H1 (cell line): ENCODE measurements around the gene FOXL3. TPM values are rescaled to one million over a fixed set of nuclear protein-coding genes. Genes with fewer than 3 reads are reported as not detected.

ENCODE experiments used
- CTCF ChIA-PET: fragments of 300-600 bp; sonication (Branson Sonifier 250); formaldehyde crosslinking; loops from one replicate; lab custom pipeline; 2021; ENCODE audit not compliant: partially characterized antibody; lab: Charles Lee
- POLR2A ChIA-PET: fragments of 300-600 bp; sonication (Branson Sonifier 250); formaldehyde crosslinking; loops from one replicate; lab custom pipeline; 2021; ENCODE audit warnings: inconsistent platforms; ENCODE audit not compliant: partially characterized antibody; lab: Charles Lee
- DNase-seq, 2 experiments: peaks; one replicate each; pipeline versions ENCODE4 v3.0.0 to v3.0.0-alpha.2; 2010 to 2022; ENCODE audit warnings: low spot score in 2 of 2, low read depth in 1 of 2, mixed read lengths in 1 of 2
- FAIRE-seq: peaks from 2 replicates; lab custom pipeline; 2011; peaks lifted over from hg19 to GRCh38; lab: Jason Lieb, UNC
- H2AFZ ChIP-seq: 2 replicates; pipeline ENCODE4 v1.8.1; 2012; ENCODE audit warnings: low read length, inconsistent platforms
- H2AK5ac ChIP-seq: 2 replicates; pipeline ENCODE4 v1.6.1; 2013; ENCODE audit warnings: low read depth, low read length
- H2BK120ac ChIP-seq: replicated peaks from 2 replicates; pipeline ENCODE3; 2013; ENCODE audit warnings: low read depth, low read length, inconsistent platforms
- H2BK12ac ChIP-seq: 2 replicates; pipeline ENCODE4 v1.6.1; 2013; ENCODE audit warnings: low read depth, low read length
- H2BK15ac ChIP-seq: 2 replicates; pipeline ENCODE4 v1.6.1; 2013; ENCODE audit warnings: low read length
- H2BK20ac ChIP-seq: 2 replicates; pipeline ENCODE4 v1.6.1; 2013; ENCODE audit warnings: low read length
- H2BK5ac ChIP-seq: 2 replicates; pipeline ENCODE4 v1.6.1; 2013; ENCODE audit warnings: low read depth, low read length
- H3K14ac ChIP-seq: 2 replicates; pipeline ENCODE4 v1.6.1; 2013; ENCODE audit warnings: inconsistent platforms; ENCODE audit not compliant: insufficient read length
- H3K18ac ChIP-seq: 2 replicates; pipeline ENCODE4 v1.6.1; 2013; ENCODE audit warnings: low read length; ENCODE audit errors: extremely low read depth
- H3K23ac ChIP-seq: 2 replicates; pipeline ENCODE4 v1.6.1; 2013; ENCODE audit warnings: inconsistent platforms; ENCODE audit not compliant: insufficient read length
- H3K23me2 ChIP-seq: 2 replicates; pipeline ENCODE4 v1.6.1; 2013; ENCODE audit warnings: low read depth, low read length
- H3K27ac ChIP-seq: 2 replicates; pipeline ENCODE4 v1.6.1; 2011; ENCODE audit warnings: low read depth, low read length, inconsistent platforms
- H3K27me3 ChIP-seq, 4 experiments: replicated peaks in 1 of 4; 1 replicate in 1 of 4; 2 replicates in 3 of 4; pipeline versions ENCODE4 v1.6.1 to v1.8.1; 2011 to 2013; ENCODE audit warnings: low read length in 3 of 4, mild to moderate bottlenecking in 3 of 4, inconsistent platforms in 2 of 4, mixed read lengths in 2 of 4, moderate library complexity in 1 of 4; ENCODE audit not compliant: control insufficient read depth in 3 of 4, insufficient read depth in 3 of 4; ENCODE audit errors: extremely low read depth in 1 of 4
- H3K36me3 ChIP-seq, 4 experiments: 2 replicates each; pipeline versions ENCODE4 v1.6.1 to v1.8.1; 2011 to 2013; ENCODE audit warnings: mild to moderate bottlenecking in 4 of 4, low read length in 3 of 4, moderate library complexity in 2 of 4, control low read depth in 1 of 4, inconsistent platforms in 1 of 4; ENCODE audit not compliant: insufficient read depth in 4 of 4, control insufficient read depth in 2 of 4
- H3K4ac ChIP-seq: replicated peaks from 2 replicates; pipeline ENCODE3; 2013; ENCODE audit warnings: low read length, low read depth, mixed read lengths, inconsistent platforms; ENCODE audit not compliant: insufficient read length
- H3K4me1 ChIP-seq, 4 experiments: replicated peaks in 1 of 4; 1 replicate in 1 of 4; 2 replicates in 3 of 4; pipeline versions ENCODE4 v1.6.1 to v1.8.1; 2011 to 2013; ENCODE audit warnings: low read length in 3 of 4, inconsistent platforms in 2 of 4, mixed read lengths in 1 of 4; ENCODE audit not compliant: insufficient read depth in 4 of 4, control insufficient read depth in 3 of 4
- H3K4me2 ChIP-seq, 2 experiments: 2 replicates each; pipeline versions ENCODE4 v1.6.1 to v1.8.1; 2011 to 2013; ENCODE audit warnings: low read depth in 2 of 2, low read length in 2 of 2, control low read depth in 1 of 2, inconsistent platforms in 1 of 2, mild to moderate bottlenecking in 1 of 2; ENCODE audit not compliant: insufficient read depth in 1 of 2
- H3K4me3 ChIP-seq, 4 experiments: fragments of 200-600, 300-600 bp in 1 of 4; sonication (generic), shearing (Covaris generic), sonication (Bioruptor Twin) in 1 of 4; 2 replicates each; pipeline versions ENCODE4 v1.5.1 to v1.8.1; 2011 to 2016; ENCODE audit warnings: low read length in 4 of 4, low read depth in 3 of 4, control low read depth in 2 of 4, inconsistent platforms in 2 of 4, mild to moderate bottlenecking in 2 of 4, mixed read lengths in 1 of 4, moderate library complexity in 1 of 4; ENCODE audit not compliant: insufficient read depth in 2 of 4; ENCODE audit errors: extremely low read depth in 1 of 4
- H3K56ac ChIP-seq: replicated peaks from 2 replicates; pipeline ENCODE3; 2013; ENCODE audit warnings: low read depth, mild to moderate bottlenecking, mixed read lengths, low read length, inconsistent platforms; ENCODE audit not compliant: insufficient read length
- H3K79me1 ChIP-seq: 2 replicates; pipeline ENCODE4 v1.6.1; 2013; ENCODE audit warnings: low read depth, low read length, control low read depth
- H3K79me2 ChIP-seq, 2 experiments: 2 replicates each; pipeline versions ENCODE4 v1.6.1 to v1.8.1; 2012 to 2013; ENCODE audit warnings: low read length in 2 of 2, mild to moderate bottlenecking in 2 of 2, inconsistent platforms in 1 of 2; ENCODE audit not compliant: insufficient read depth in 2 of 2, control insufficient read depth in 1 of 2
- H3K9ac ChIP-seq, 4 experiments: replicated peaks in 1 of 4; 1 replicate in 1 of 4; 2 replicates in 3 of 4; pipeline versions ENCODE4 v1.6.1 to v1.8.1; 2011 to 2013; ENCODE audit warnings: low read depth in 3 of 4, low read length in 3 of 4, control low read depth in 2 of 4, mild to moderate bottlenecking in 2 of 4, moderate library complexity in 2 of 4, inconsistent platforms in 1 of 4; ENCODE audit errors: extremely low read depth in 1 of 4
- H3K9me3 ChIP-seq, 2 experiments: 2 replicates each; pipeline versions ENCODE4 v1.6.1 to v1.8.1; 2012 to 2013; ENCODE audit warnings: mild to moderate bottlenecking in 2 of 2, moderate library complexity in 2 of 2, control low read depth in 1 of 2, inconsistent platforms in 1 of 2, low read depth in 1 of 2, low read length in 1 of 2, mixed read lengths in 1 of 2; ENCODE audit not compliant: insufficient read depth in 2 of 2
- H4K20me1 ChIP-seq, 2 experiments: replicated peaks in 1 of 2; 2 replicates each; pipeline versions ENCODE3 to v1.8.1; 2011 to 2013; ENCODE audit warnings: inconsistent platforms in 2 of 2, low read length in 2 of 2, mild to moderate bottlenecking in 1 of 2; ENCODE audit not compliant: insufficient read depth in 2 of 2, control insufficient read depth in 1 of 2
- H4K5ac ChIP-seq: 2 replicates; pipeline ENCODE4 v1.6.1; 2013; ENCODE audit warnings: low read length, low read depth, mixed read lengths, inconsistent platforms; ENCODE audit not compliant: insufficient read length
- H4K8ac ChIP-seq: 2 replicates; pipeline ENCODE4 v1.8.0; 2013; ENCODE audit warnings: mild to moderate bottlenecking, moderate library complexity, low read length, inconsistent platforms; ENCODE audit not compliant: insufficient read depth; ENCODE audit errors: extremely low read depth
- H4K91ac ChIP-seq: replicated peaks from 2 replicates; pipeline ENCODE3; 2013; ENCODE audit warnings: low read length, mixed read lengths, inconsistent platforms; ENCODE audit not compliant: insufficient read length
- ATF2 ChIP-seq: IDR thresholded peaks from 2 replicates; pipeline ENCODE4 v1.6.1; 2012; ENCODE audit warnings: low read length, inconsistent platforms
- BACH1 ChIP-seq: IDR thresholded peaks from 2 replicates; pipeline ENCODE4 v1.6.1; 2012; ENCODE audit warnings: low read length, improper control_type of control experiment
- BRCA1 ChIP-seq: IDR thresholded peaks from 2 replicates; pipeline ENCODE4 v1.6.1; 2012; ENCODE audit warnings: low read depth, low read length, improper control_type of control experiment
- CBX8 ChIP-seq: fragments of 300-800, 300-1000 bp; sonication (generic); IDR thresholded peaks from 2 replicates; pipeline ENCODE4 v1.7.1; 2016; ENCODE audit warnings: low read depth, low read length, borderline replicate concordance
- EGR1 ChIP-seq: IDR thresholded peaks from 2 replicates; pipeline ENCODE4 v1.6.1; 2011; ENCODE audit warnings: low read depth, low read length, borderline replicate concordance
- EZH2 ChIP-seq: fragments of 200-600 bp; sonication (generic); IDR thresholded peaks from 2 replicates; pipeline ENCODE4 v1.7.1; 2012; ENCODE audit warnings: low read depth, mild to moderate bottlenecking, moderate library complexity, low read length, inconsistent platforms; ENCODE audit not compliant: severe bottlenecking
- POLR2A ChIP-seq, 2 experiments: IDR thresholded peaks; 1 replicate in 1 of 2; 2 replicates in 1 of 2; pipeline ENCODE4 v1.6.1; 2011; ENCODE audit warnings: low read depth in 2 of 2, low read length in 2 of 2, mild to moderate bottlenecking in 2 of 2; ENCODE audit errors: control extremely low read depth in 1 of 2
- RBBP5 ChIP-seq: IDR thresholded peaks from 2 replicates; pipeline ENCODE4 v1.7.1; 2012; ENCODE audit warnings: low read depth, mild to moderate bottlenecking, inconsistent platforms, low read length, moderate library complexity, borderline replicate concordance
- USF2 ChIP-seq: IDR thresholded peaks from 2 replicates; pipeline ENCODE4 v1.6.1; 2011; ENCODE audit warnings: low read length, improper control_type of control experiment
- WGBS, 2 experiments: shearing (Covaris generic) in 1 of 2; methylation state at CpG; one replicate each; pipeline versions ENCODE4 v1.1.6 to v1.1.7; 2013 to 2015; ENCODE audit warnings: low lambda C conversion rate in 2 of 2, mixed read lengths in 2 of 2, inconsistent platforms in 1 of 2, low coverage in 1 of 2, missing lambda C conversion rate in 1 of 2; ENCODE audit not compliant: insufficient replicate concordance in 2 of 2, insufficient coverage in 1 of 2, insufficient read length in 1 of 2; ENCODE audit errors: extremely low coverage in 1 of 2, missing lambda C conversion rate in 1 of 2; 5-methylcytosine and 5-hydroxymethylcytosine counted together
- polyA plus RNA-seq, 7 experiments: library from polyadenylated mRNA; depleted of rRNA in 3 of 7; stranded (reverse) in 5 of 7; unstranded in 2 of 7; fragments of >200 nt in 5 of 7; fragments of 200-250 nt in 2 of 7; gene quantifications; 1 replicate in 5 of 7; 2 replicates in 1 of 7; 4 replicates in 1 of 7; pipeline versions ENCODE4 v1.2.1 to v1.2.3, GENCODE V29; 2011 to 2013; ENCODE audit warnings: missing spikeins in 2 of 7, mixed read lengths in 2 of 7
- total RNA-seq: library from RNA; stranded (reverse); fragmentation: NEBNext Ultra II Directional; extraction: Animal tissue kit (Norgen Biotek cat#: 25700); gene quantifications from 2 replicates; pipeline ENCODE4 v1.2.1, GENCODE V29; 2021

Gene FOXL3
- total and polyA plus RNA-seq, 2 of the 8 experiments (the other 6 are each of a cell fraction or from before 2014, with no cell fraction given), result not detected

GRCh38 chr7:338295-339061, 48.5 kb downstream of the FOXL3 start:
- Histone ChIP-seq H3K4me3 (no peak overlapping the region), H3K23ac (no peak overlapping the region), H2AFZ (no peak overlapping the region), H2BK15ac (no peak overlapping the region), H2BK5ac (no peak overlapping the region), H3K27ac (no peak overlapping the region), H2BK20ac (no peak overlapping the region), H3K79me2 (no peaks in the 10 kb centered on the region), H3K27me3 (no peaks in the 10 kb centered on the region), H4K20me1 (peaks cover 0 to 5% of the 10 kb centered on the region in 2 experiments), H3K23me2 (0 out of 2 replicates have a peak, but pooled peaks cover 9% of the 10 kb centered on the region), H2AK5ac (no peak overlapping the region; the same call in 1 of the 2 replicates), H3K18ac (no peak overlapping the region), H3K14ac (no peak overlapping the region), H2BK12ac (no peak overlapping the region), H3K56ac (no peak overlapping the region), H2BK120ac (no peak overlapping the region), H3K9ac (no peak overlapping the region), H4K8ac (no peak overlapping the region; the same call in 1 of the 2 replicates), H4K5ac (no peak overlapping the region), H3K79me1 (no peaks in the 10 kb centered on the region; the same call in 1 of the 2 replicates), H3K9me3 (peaks cover 5 to 6% of the 10 kb centered on the region in 2 experiments; a peak in 3 of 4 replicates), H3K4me2 (no peak overlapping the region), H3K4me1 (no peaks in the 10 kb centered on the region), H3K4ac (no peak overlapping the region), H3K36me3 (no peaks in the 10 kb centered on the region), H4K91ac (no peak overlapping the region)
- CTCF ChIA-PET, result interaction anchor here (0.7 to 1.8 kb wide), 2 partner anchors 17 to 93 kb away, joined by 3 to 6 read pairs; no protein-coding TSS in a partner anchor
- no peak for FAIRE-seq
- WGBS, 2 experiments, result 92% methylated on average over 31 of the region's 31 CpGs; no CpG with 5 or more reads in 1 of the 2 experiments
- POLR2A ChIA-PET, result no interaction called here
- no peak for DNase-seq
- TF ChIP-seq CBX8 (no peak), RBBP5 (no peak), USF2 (no peak), ATF2 (no peak), BRCA1 (no peak), EZH2 (no peak), BACH1 (no peak), POLR2A (IDR thresholded peaks at IDR 0.05; ENCODE audit: control extremely low read depth in 1 of 2, low read depth in 2 of 2, low read length in 2 of 2) (no peak), EGR1 (no peak)
